ENCODE results near the gene DEXI. TPM values are rescaled to one million over a fixed set of nuclear protein-coding genes. Genes with fewer than 3 reads are reported as not detected.

Gene DEXI
- total and polyA plus RNA-seq, 9 of the 15 experiments (the other 6 are each of a cell fraction or from before 2014, with no cell fraction given): 2.9 to 40.1 (median 22.0) TPM

GRCh38 chr16:10942352-10943063 is at the start of gene DEXI (continued):
- TF ChIP-seq, protein P1, sequence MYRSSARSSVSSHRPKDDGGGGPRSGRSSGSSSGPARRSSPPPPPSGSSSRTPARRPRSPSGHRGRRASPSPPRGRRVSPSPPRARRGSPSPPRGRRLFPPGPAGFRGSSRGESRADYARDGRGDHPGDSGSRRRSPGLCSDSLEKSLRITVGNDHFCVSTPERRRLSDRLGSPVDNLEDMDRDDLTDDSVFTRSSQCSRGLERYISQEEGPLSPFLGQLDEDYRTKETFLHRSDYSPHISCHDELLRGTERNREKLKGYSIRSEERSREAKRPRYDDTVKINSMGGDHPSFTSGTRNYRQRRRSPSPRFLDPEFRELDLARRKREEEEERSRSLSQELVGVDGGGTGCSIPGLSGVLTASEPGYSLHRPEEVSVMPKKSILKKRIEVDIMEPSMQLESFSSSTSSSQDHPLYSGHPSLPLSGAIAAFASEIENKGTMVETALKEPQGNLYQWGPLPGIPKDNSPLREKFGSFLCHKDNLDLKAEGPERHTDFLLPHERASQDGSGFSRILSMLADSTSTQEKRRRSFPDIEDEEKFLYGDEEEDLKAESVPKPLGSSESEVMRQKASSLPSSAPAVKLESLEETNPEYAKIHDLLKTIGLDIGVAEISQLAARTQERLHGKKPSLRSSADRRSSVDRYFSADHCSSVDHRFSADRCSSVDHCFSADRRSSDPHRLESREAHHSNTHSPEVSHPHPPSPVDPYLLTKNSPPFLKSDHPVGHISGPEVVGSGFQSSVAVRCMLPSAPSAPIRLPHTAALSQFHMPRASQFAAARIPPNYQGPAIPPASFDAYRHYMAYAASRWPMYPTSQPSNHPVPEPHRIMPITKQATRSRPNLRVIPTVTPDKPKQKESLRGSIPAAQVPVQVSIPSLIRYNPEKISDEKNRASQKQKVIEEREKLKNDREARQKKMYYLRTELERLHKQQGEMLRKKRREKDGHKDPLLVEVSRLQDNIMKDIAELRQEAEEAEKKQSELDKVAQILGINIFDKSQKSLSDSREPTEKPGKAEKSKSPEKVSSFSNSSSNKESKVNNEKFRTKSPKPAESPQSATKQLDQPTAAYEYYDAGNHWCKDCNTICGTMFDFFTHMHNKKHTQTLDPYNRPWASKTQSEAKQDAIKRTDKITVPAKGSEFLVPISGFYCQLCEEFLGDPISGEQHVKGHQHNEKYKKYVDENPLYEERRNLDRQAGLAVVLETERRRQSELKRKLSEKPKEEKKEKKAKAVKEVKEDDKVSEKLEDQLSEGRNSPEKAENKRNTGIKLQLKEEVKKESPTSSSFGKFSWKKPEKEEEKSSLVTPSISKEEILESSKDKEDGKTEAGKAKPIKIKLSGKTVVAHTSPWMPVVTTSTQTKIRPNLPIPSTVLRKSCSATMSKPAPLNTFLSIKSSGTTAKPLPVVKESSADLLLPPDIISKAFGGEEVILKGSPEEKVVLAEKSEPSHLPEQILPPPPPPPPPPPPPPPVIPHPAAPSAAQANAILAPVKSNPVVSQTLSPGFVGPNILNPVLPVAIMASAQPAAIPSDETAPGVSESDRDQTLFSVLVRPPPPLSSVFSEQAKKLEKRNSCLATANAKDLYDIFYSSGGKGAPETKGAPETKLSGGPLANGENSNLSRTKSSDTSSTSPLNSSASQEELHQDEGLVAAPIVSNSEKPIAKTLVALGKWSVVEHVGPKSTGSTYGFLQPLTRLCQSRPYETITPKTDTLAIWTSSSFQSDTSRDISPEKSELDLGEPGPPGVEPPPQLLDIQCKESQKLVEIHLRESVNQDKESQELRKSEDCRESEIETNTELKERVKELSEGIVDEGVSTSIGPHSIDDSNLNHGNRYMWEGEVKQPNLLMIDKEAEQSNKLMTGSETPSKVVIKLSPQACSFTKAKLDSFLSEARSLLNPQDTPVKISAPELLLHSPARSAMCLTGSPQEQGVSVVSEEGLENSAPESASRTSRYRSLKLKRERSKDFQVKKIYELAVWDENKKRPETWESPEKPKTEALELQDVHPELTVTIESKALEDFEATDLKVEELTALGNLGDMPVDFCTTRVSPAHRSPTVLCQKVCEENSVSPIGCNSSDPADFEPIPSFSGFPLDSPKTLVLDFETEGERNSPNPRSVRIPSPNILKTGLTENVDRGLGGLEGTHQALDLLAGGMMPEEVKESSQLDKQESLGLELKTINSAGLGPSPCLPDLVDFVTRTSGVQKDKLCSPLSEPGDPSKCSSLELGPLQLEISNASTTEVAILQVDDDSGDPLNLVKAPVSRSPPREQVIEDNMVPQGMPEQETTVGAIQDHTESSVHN (IDR thresholded peaks at IDR 0.05; ENCODE audit: borderline replicate concordance in 1 of 2, low read depth in 1 of 2): no peak
- no peak for TF ChIP-seq SMARCB1 (IDR thresholded peaks at IDR 0.05; ENCODE audit: insufficient read length, low read depth)
- TF ChIP-seq ZFX (CRISPR knock-in tag; IDR thresholded peaks at IDR 0.05): peak; percentile 42
- no peak for TF ChIP-seq ZHX1 (conservative IDR thresholded peaks at IDR 0.05; ENCODE audit: low read length)

Measured in K562 (cell line).